Right lobe of liver (tissue), 4 donors: ENCODE data around the gene SH3PXD2A.

ENCODE experiments used
- CTCF ChIP-seq, 4 donors: fragments of 200-600 bp in 3 of 4; fragments of 450-650 bp in 1 of 4; IDR thresholded peaks; one replicate each; pipeline versions ENCODE4 v1.5.1 to v1.8.0; 2016 to 2022; ENCODE audit warnings: antibody characterized with exemption in 4 of 4, mild to moderate bottlenecking in 2 of 4
- POLR2A ChIP-seq: fragments of 450-650 bp; IDR thresholded peaks from one replicate; pipeline ENCODE4 v1.6.1; 2017; ENCODE audit warnings: antibody characterized with exemption, mild to moderate bottlenecking
- donor health status: DM: no; HTN: no; CAD: no.
- donor health status: DM: no; HTN: no; CAD: no.
- donor health status: DM: no; HTN: yes; CAD: no.

- TF ChIP-seq CTCF (IDR thresholded peaks at IDR 0.05) (no peak), POLR2A (no peak)
These were observed 134.4 kb downstream of the SH3PXD2A start for GRCh38 chr10:103720964-103721335.
